ENCODE measurements around the gene PFKFB2.
"Not testable (repeated sequence)": the region's sequence is repeated elsewhere in the genome, so short reads cannot be mapped to it uniquely, and the experiment has no call there.

Gene PFKFB2

GRCh38 chr1:207035877-207036551 lies 17.1 kb upstream of the PFKFB2 start:
- no peak for DNase-seq (ENCODE audit: low read depth)
- H3K4me3 ChIP-seq (ENCODE audit: low read depth, low read length), result no peak overlapping the region
- in situ Hi-C loops (cut with HindIII; ENCODE audit: low sequenced_read_pairs), result no loop called here
- TF ChIP-seq CTCF (IDR thresholded peaks at IDR 0.05; ENCODE audit: low read depth, low read length, missing control alignments), result no peak

- in situ Hi-C loops (cut with HindIII; ENCODE audit: low sequenced_read_pairs), result no loop called here
- no peak overlapping the region for H3K4me3 ChIP-seq (ENCODE audit: low read depth, low read length)
- TF ChIP-seq CTCF (IDR thresholded peaks at IDR 0.05; ENCODE audit: low read depth, low read length, missing control alignments), result no peak
- no peak for DNase-seq (ENCODE audit: low read depth)
These were observed 16.2 kb upstream of the PFKFB2 start for GRCh38 chr1:207036865-207037264.

- no peak for DNase-seq (ENCODE audit: low read depth)
- no peak overlapping the region for H3K4me3 ChIP-seq (ENCODE audit: low read depth, low read length)
- in situ Hi-C loops (cut with HindIII; ENCODE audit: low sequenced_read_pairs), result no loop called here
- no peak for TF ChIP-seq CTCF (IDR thresholded peaks at IDR 0.05; ENCODE audit: low read depth, low read length, missing control alignments)
These were observed 13.5 kb upstream of the PFKFB2 start for GRCh38 chr1:207039380-207040180.

GRCh38 chr1:207040181-207040533 lies 12.9 kb upstream of the PFKFB2 start:
- DNase-seq (ENCODE audit: low read depth), result no peak
- H3K4me3 ChIP-seq (ENCODE audit: low read depth, low read length), result no peak overlapping the region
- in situ Hi-C loops (cut with HindIII; ENCODE audit: low sequenced_read_pairs), result no loop called here
- TF ChIP-seq CTCF (IDR thresholded peaks at IDR 0.05; ENCODE audit: low read depth, low read length, missing control alignments), result no peak

- in situ Hi-C loops (cut with HindIII; ENCODE audit: low sequenced_read_pairs); H3K4me3 ChIP-seq (ENCODE audit: low read depth, low read length); DNase-seq (ENCODE audit: low read depth): not testable (repeated sequence)
These were observed 11.7 kb upstream of the PFKFB2 start for GRCh38 chr1:207041397-207041796.

GRCh38 chr1:207045453-207045852 lies 7.6 kb upstream of the PFKFB2 start:
- DNase-seq (ENCODE audit: low read depth), result no peak

More at GRCh38 chr1:207045453-207045852, 7.6 kb upstream of the PFKFB2 start:
- no peak for TF ChIP-seq CTCF (IDR thresholded peaks at IDR 0.05; ENCODE audit: low read depth, low read length, missing control alignments)
- H3K4me3 ChIP-seq (ENCODE audit: low read depth, low read length), result no peak overlapping the region
- in situ Hi-C loops (cut with HindIII; ENCODE audit: low sequenced_read_pairs), result no loop called here

Data from astrocyte of the cerebellum (primary cell).